ENCODE data around the gene NRTN.

The NRTN gene

DNA sequence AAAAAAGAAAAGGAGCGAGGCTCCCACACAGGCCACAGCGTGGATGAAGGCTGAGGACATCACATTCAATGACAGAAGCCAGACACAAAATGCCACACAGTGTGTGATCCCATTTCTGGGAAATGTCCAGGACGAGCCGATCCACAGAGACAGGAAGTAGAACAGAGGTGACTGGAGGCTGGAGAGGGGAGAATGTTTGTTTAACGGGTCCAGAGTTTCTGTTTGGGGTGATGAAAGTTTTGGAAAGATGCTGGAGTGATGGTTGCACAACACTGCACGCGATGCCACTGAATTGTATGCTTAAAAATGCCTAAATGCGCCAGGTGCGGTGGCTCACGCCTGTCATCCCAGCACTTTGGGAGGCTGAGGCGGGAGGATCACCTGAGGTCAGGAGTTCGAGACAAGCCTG lies 66.1 kb downstream of the NRTN start:
- no peak for TF ChIP-seq MAX (IDR thresholded peaks at IDR 0.05)
- no peak for TF ChIP-seq TEAD4 (IDR thresholded peaks at IDR 0.05)
- no peak for TF ChIP-seq FOXM1 (IDR thresholded peaks at IDR 0.05; ENCODE audit: borderline replicate concordance, low read depth)
- TF ChIP-seq ZBTB7A (IDR thresholded peaks at IDR 0.05; ENCODE audit: low read depth), result no peak
- no peak for TF ChIP-seq TAF1 (IDR thresholded peaks at IDR 0.05; ENCODE audit: low read depth)

DNA sequence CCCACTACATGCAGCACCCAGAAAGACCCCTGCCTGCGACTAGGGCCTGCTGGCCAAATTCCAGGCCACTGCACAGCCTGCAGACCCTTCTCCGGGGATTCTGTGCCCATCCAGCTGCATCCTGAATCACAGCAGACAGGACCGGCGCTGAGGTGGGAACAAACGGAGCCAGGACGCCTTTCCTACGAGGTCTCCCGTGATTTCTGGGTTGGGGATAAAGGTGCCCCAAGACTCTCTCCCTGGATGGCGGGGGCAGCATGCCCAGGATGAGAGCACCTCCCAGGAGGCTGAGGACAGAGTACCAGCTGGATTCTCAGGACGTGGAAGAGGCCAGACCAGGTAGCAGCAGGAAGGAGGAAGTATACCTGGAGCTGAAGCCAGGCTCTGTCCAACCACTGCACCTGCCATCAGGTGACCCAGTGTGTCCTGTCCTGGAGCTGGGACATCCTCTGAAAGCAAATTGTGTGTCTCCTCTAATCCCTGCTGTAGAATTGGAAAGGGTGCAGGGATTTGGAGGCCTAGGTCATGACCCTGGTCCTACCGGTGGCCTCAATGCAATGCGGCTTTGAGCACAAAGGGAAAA lies 68.8 kb downstream of the NRTN start:
- TF ChIP-seq CEBPB (IDR thresholded peaks at IDR 0.05), result no peak
- TF ChIP-seq TCF12 (IDR thresholded peaks at IDR 0.05; ENCODE audit: low read depth), result no peak
- no peak for TF ChIP-seq FOXM1 (IDR thresholded peaks at IDR 0.05; ENCODE audit: borderline replicate concordance, low read depth)
- no peak for TF ChIP-seq NFIC (IDR thresholded peaks at IDR 0.05)
- TF ChIP-seq MAX (IDR thresholded peaks at IDR 0.05), result no peak
- TF ChIP-seq REST (IDR thresholded peaks at IDR 0.05; ENCODE audit: low read depth), result no peak
- TF ChIP-seq RAD21 (IDR thresholded peaks at IDR 0.05; ENCODE audit: low read depth), result no peak
- TF ChIP-seq TAF1 (IDR thresholded peaks at IDR 0.05; ENCODE audit: low read depth), result no peak
- TF ChIP-seq EGR1 (IDR thresholded peaks at IDR 0.05), result no peak
- TF ChIP-seq YY1 (IDR thresholded peaks at IDR 0.05; ENCODE audit: low read depth), result no peak

DNA sequence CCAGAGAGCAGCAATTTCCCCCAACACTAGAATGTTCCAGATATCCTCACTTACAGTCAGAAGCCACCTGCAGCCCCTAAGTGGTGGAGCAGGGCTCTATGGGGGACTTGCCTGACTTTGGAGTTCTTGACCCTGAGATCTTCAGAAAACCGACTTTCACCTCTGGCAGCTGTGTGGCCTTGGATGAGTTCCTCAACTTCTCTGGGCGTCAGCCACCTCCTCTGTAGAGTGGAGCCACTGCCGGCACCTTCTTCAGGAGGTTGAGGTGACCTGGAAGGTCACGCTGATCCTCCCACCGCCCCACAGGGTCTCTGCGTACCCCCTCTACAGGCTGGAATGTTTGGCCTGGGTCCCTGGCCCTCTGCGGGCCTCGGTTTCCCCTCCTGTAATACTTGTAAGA lies 72.6 kb downstream of the NRTN start:
- TF ChIP-seq EP300 (IDR thresholded peaks at IDR 0.05; ENCODE audit: borderline replicate concordance), result no peak
- no peak for TF ChIP-seq TCF12 (IDR thresholded peaks at IDR 0.05; ENCODE audit: low read depth)
- no peak for TF ChIP-seq MAX (IDR thresholded peaks at IDR 0.05)
- no peak for TF ChIP-seq REST (IDR thresholded peaks at IDR 0.05; ENCODE audit: low read depth)
- no peak for TF ChIP-seq CEBPB (IDR thresholded peaks at IDR 0.05)
- TF ChIP-seq ZBTB7A (IDR thresholded peaks at IDR 0.05; ENCODE audit: low read depth), result no peak
- no peak for TF ChIP-seq TEAD4 (IDR thresholded peaks at IDR 0.05)
- TF ChIP-seq YY1 (IDR thresholded peaks at IDR 0.05; ENCODE audit: low read depth), result no peak
- TF ChIP-seq, protein P1, sequence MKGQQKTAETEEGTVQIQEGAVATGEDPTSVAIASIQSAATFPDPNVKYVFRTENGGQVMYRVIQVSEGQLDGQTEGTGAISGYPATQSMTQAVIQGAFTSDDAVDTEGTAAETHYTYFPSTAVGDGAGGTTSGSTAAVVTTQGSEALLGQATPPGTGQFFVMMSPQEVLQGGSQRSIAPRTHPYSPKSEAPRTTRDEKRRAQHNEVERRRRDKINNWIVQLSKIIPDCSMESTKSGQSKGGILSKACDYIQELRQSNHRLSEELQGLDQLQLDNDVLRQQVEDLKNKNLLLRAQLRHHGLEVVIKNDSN (IDR thresholded peaks at IDR 0.05), result no peak
- no peak for TF ChIP-seq EGR1 (IDR thresholded peaks at IDR 0.05)
- no peak for TF ChIP-seq CREB1 (IDR thresholded peaks at IDR 0.05; ENCODE audit: low read depth)
- TF ChIP-seq NFIC (IDR thresholded peaks at IDR 0.05), result no peak
- no peak for TF ChIP-seq RAD21 (IDR thresholded peaks at IDR 0.05; ENCODE audit: low read depth)
- TF ChIP-seq TAF1 (IDR thresholded peaks at IDR 0.05; ENCODE audit: low read depth), result no peak
- no peak for TF ChIP-seq FOXM1 (IDR thresholded peaks at IDR 0.05; ENCODE audit: borderline replicate concordance, low read depth)

GRCh38 chr19:5877882-5878281 lies 73.0 kb downstream of the NRTN start:
- no peak for TF ChIP-seq ZBTB7A (IDR thresholded peaks at IDR 0.05; ENCODE audit: low read depth)
- TF ChIP-seq TCF12 (IDR thresholded peaks at IDR 0.05; ENCODE audit: low read depth), result peak; percentile 78
- no peak for TF ChIP-seq RAD21 (IDR thresholded peaks at IDR 0.05; ENCODE audit: low read depth)
- TF ChIP-seq CEBPB (IDR thresholded peaks at IDR 0.05), result peak; percentile 63
- TF ChIP-seq EP300 (IDR thresholded peaks at IDR 0.05; ENCODE audit: borderline replicate concordance), result peak; percentile 72
- TF ChIP-seq, protein P1 (IDR thresholded peaks at IDR 0.05), result no peak
- TF ChIP-seq MAX (IDR thresholded peaks at IDR 0.05), result no peak
- TF ChIP-seq TEAD4 (IDR thresholded peaks at IDR 0.05), result 0 out of 2 replicates have a peak, but pooled peaks have one; percentile 7
- no peak for TF ChIP-seq TAF1 (IDR thresholded peaks at IDR 0.05; ENCODE audit: low read depth)
- no peak; the same call in 1 of the 2 replicates for TF ChIP-seq EGR1 (IDR thresholded peaks at IDR 0.05)
- TF ChIP-seq CREB1 (IDR thresholded peaks at IDR 0.05; ENCODE audit: low read depth), result no peak
- TF ChIP-seq FOXM1 (IDR thresholded peaks at IDR 0.05; ENCODE audit: borderline replicate concordance, low read depth), result peak; percentile 43; the same call in 1 of the 2 replicates
- TF ChIP-seq YY1 (IDR thresholded peaks at IDR 0.05; ENCODE audit: low read depth), result no peak
- no peak for TF ChIP-seq REST (IDR thresholded peaks at IDR 0.05; ENCODE audit: low read depth)
- no peak for TF ChIP-seq NFIC (IDR thresholded peaks at IDR 0.05)

Measured in Ishikawa (cell line).